A549 (cell line): ENCODE measurements around the gene C20orf96. TPM values are rescaled to one million over a fixed set of nuclear protein-coding genes. Genes with fewer than 3 reads are reported as not detected.

Experiments
- ATAC-seq, 2 experiments: fragments of 200-7000 bp in 1 of 2; fragments of >200 bp in 1 of 2; cut with Nextera tagmentation in 1 of 2; cut with Tn5 transposase in 1 of 2; 3 replicates each; pipeline versions ENCODE4 v1.8.0 to v1.9.1; 2018 to 2020; ENCODE audit warnings: mild to moderate bottlenecking in 1 of 2, moderate library complexity in 1 of 2
- CTCF ChIA-PET: fragments of 300-600 bp; sonication (Branson Sonifier 250); formaldehyde crosslinking; extraction: SDS; loops from one replicate; lab custom pipeline; 2021; ENCODE audit warnings: antibody characterized with exemption, inconsistent platforms; lab: Yijun Ruan, JAX
- POLR2A ChIA-PET: fragments of 350-600 bp; formaldehyde crosslinking; extraction: SDS; loops from one replicate; lab custom pipeline; 2021; ENCODE audit warnings: antibody characterized with exemption, inconsistent platforms; lab: Yijun Ruan, JAX
- DNase-seq, 2 experiments: peaks; one replicate each; pipeline versions ENCODE4 v3.0.0 to v3.0.0-alpha.2; 2011 to 2016; ENCODE audit warnings: low read depth in 1 of 2, low spot score in 1 of 2
- FAIRE-seq: peaks from 2 replicates; lab custom pipeline; 2011; peaks lifted over from hg19 to GRCh38; lab: Jason Lieb, UNC
- H3K27ac ChIP-seq, 2 experiments: fragments of >200 bp; sonication (Bioruptor Twin); formaldehyde crosslinking; 3 replicates each; pipeline ENCODE4 v1.5.1; 2016 to 2017
- H3K4me1 ChIP-seq: fragments of >200 bp; sonication (Bioruptor Twin); formaldehyde crosslinking; 3 replicates; pipeline ENCODE4 v1.6.1; 2016
- H3K4me2 ChIP-seq: fragments of >200 bp; sonication (Bioruptor Twin); formaldehyde crosslinking; 3 replicates; pipeline ENCODE4 v1.6.1; 2016
- H3K4me3 ChIP-seq: fragments of >200 bp; sonication (Bioruptor Twin); formaldehyde crosslinking; 3 replicates; pipeline ENCODE4 v1.5.1; 2016
- H3K9me3 ChIP-seq: fragments of >200 bp; sonication (Bioruptor Twin); formaldehyde crosslinking; 3 replicates; pipeline ENCODE4 v1.6.1; 2016
- BHLHE40 ChIP-seq: IDR thresholded peaks from 2 replicates; pipeline ENCODE4 v1.6.1; 2012; ENCODE audit warnings: low read depth, low read length, inconsistent platforms
- CBX8 ChIP-seq: fragments of 200-600 bp; sonication (generic); IDR thresholded peaks from 2 replicates; pipeline ENCODE4 v1.6.1; 2016
- CHD2 ChIP-seq: fragments of 150-350 bp; IDR thresholded peaks from 2 replicates; pipeline ENCODE4 v1.6.1; 2014; ENCODE audit warnings: low read length; ENCODE audit not compliant: partially characterized antibody
- EHMT2 ChIP-seq: fragments of 200-600 bp; sonication (generic); IDR thresholded peaks from 2 replicates; pipeline ENCODE4 v1.6.1; 2016; ENCODE audit warnings: antibody characterized with exemption, low read depth, mild to moderate bottlenecking, moderate library complexity
- EP300 ChIP-seq, 2 experiments: fragments of >200 bp; sonication (Bioruptor Twin); formaldehyde crosslinking; IDR thresholded peaks; 2 replicates in 1 of 2; 3 replicates in 1 of 2; pipeline ENCODE4 v1.6.1; 2016 to 2017
- GATA3 ChIP-seq: IDR thresholded peaks from 2 replicates; pipeline ENCODE4 v1.6.1; 2012; ENCODE audit warnings: borderline replicate concordance
- JUN ChIP-seq, 2 experiments: fragments of >200 bp; sonication (Bioruptor Twin); formaldehyde crosslinking; IDR thresholded peaks; 2 replicates in 1 of 2; 3 replicates in 1 of 2; pipeline ENCODE4 v1.6.1; 2016 to 2017
- MAZ ChIP-seq: fragments of 150-350 bp; IDR thresholded peaks from 2 replicates; pipeline ENCODE4 v1.6.1; 2014; ENCODE audit warnings: antibody characterized with exemption, low read depth, low read length, borderline replicate concordance
- MYC ChIP-seq: IDR thresholded peaks from 2 replicates; pipeline ENCODE4 v1.6.1; 2012; ENCODE audit warnings: mild to moderate bottlenecking, inconsistent platforms, low read length, improper control_type of control experiment, borderline replicate concordance
- POLR2A ChIP-seq: IDR thresholded peaks from 2 replicates; pipeline ENCODE4 v1.6.1; 2012; ENCODE audit warnings: mild to moderate bottlenecking, low read length
- RARB ChIP-seq: fragments of 250-450 bp; sonication (Bioruptor Pico); IDR thresholded peaks from 2 replicates; pipeline ENCODE4 v1.8.0; 2021; ENCODE audit warnings: mild to moderate bottlenecking, moderate library complexity
- RFX5 ChIP-seq: fragments of 450-650 bp; IDR thresholded peaks from 2 replicates; pipeline ENCODE4 v1.7.1; 2014; ENCODE audit warnings: antibody characterized with exemption, mild to moderate bottlenecking, moderate library complexity
- RNF2 ChIP-seq: fragments of 200-600 bp; sonication (generic); IDR thresholded peaks from 2 replicates; pipeline ENCODE4 v1.6.1; 2016; ENCODE audit warnings: low read depth, mild to moderate bottlenecking, antibody characterized with exemption, moderate library complexity, borderline replicate concordance
- TFCP2L1 ChIP-seq: fragments of 250-450 bp; sonication (Bioruptor Pico); IDR thresholded peaks from 2 replicates; pipeline ENCODE4 v1.5.0; 2021; ENCODE audit warnings: mild to moderate bottlenecking
- WGBS: methylation state at CpG from one replicate; pipeline ENCODE4 v1.1.6; 2017; ENCODE audit errors: missing lambda C conversion rate; 5-methylcytosine and 5-hydroxymethylcytosine counted together
- polyA plus RNA-seq, 4 experiments: library from polyadenylated mRNA; depleted of rRNA in 3 of 4; stranded (reverse); fragments of >200 nt; fragmentation: RNase III in 1 of 4; extraction: RNeasy Plus Mini Kit Qiagen cat#74134 plus additional on column Dnase treatment in 1 of 4; gene quantifications; 2 replicates in 3 of 4; 3 replicates in 1 of 4; pipeline ENCODE4 v1.2.3, GENCODE V29; 2011 to 2017
- TF ChIP-seq, protein P1 (sequence below): IDR thresholded peaks from 2 replicates; pipeline ENCODE4 v1.6.1; 2012
- TF ChIP-seq, protein P2 (sequence below): fragments of 250-450 bp; sonication (Bioruptor Pico); IDR thresholded peaks from 2 replicates; pipeline ENCODE4 v1.5.0; 2020; ENCODE audit warnings: low read depth, mild to moderate bottlenecking, moderate library complexity
- TF ChIP-seq, protein P3 (sequence below): IDR thresholded peaks from 2 replicates; pipeline ENCODE4 v1.6.1; 2012
- TF ChIP-seq, protein P4 (sequence below): fragments of 450-650 bp; IDR thresholded peaks from 2 replicates; pipeline ENCODE4 v1.6.1; 2014; ENCODE audit warnings: antibody characterized with exemption

Gene C20orf96
- polyA plus RNA-seq, 2 of the 4 experiments (the other 2 are of a cell fraction) = 20.9 to 23.9 TPM

DNA sequence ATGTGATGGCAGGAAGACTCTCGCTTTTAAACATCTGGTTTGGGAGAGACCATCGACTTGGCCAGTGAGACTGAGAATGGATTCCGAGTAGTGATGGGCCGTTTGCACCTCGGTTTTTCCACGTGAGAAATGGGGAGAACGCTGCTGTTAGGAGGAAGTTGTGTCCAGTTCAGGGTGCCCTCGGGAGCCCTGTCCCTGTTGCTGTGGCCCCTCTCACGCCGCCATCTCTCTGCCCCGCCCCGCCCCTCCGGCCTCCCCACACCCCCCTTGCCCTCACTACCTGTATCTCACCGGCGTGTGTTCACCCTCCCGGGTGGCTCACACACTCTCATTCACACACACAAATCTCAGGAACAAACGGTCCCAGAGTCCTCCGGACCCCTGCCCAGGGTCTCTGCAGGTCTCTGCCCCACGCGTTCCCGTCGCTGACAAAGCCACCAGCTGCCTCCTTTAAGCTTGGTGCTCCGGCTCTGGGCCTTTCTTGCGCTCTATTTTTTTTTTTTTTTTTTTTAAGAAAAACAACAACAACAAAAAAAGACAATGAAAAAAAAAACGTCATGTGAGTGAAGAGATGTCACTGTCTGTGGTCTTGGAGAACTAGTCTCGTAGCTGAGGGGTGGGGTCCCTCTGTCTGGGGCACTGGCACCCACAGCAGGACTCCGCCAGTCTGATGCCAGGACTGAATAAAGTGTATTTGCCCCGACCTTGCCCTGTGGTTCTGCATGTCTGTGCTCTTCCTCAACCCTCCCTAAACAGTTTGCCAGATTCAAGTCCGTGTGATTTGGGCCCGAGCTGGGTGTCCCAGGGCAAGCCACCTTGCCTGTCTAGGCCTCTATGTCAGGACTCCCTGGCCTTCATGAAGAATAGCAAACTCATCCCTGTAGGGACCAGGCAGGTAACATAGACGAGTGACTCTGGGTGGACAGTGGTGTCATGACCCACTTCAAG lies 37.8 kb upstream of the C20orf96 start:
- TF ChIP-seq POLR2A (0 out of 2 replicates have a peak, but pooled peaks have one; percentile 22), RNF2 (no peak)
- peaks cover 38% of the 10 kb centered on the region for H3K4me1 ChIP-seq

DNA sequence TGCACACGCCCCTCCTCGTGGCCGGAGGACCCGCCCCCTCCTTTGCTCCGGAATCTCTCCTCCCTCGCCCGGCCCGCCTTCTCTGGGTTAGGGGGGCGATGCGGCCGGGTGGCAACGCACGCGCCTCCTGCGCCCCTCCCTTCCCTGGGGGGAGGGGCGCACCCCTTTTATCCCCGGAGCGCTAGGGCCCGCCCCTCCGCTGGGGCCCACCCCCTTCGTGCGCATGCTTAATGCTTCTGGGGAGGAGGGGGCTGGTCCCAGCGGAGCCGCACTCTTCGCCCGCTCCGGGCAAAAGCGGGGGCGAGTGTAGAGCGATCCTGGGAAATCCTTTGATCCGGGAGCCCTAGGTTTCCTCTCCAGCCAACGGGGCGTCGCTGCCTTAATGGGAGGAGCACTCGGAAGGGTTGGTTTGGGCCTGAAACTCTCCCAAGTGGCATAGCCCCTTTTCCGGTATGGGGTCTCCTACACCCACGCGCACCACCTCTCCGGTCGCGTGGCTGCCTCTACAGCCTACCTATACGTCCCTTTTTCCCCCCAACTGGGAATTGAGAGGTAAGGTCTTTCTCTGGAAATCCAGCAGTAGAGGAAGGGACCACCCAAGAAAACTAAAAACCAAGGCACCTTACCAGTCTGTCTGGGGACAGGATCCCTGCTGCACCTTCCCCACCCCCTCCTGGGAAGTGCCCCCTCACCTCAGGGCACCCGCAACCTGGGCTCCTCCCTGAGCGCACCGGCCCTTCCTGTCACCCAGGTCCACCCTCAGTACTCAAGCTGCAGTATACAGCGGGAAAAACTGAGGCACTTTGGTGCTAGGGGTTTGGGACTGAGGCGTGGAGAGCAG lies 36.9 kb upstream of the C20orf96 start:
- CTCF ChIA-PET = interaction anchor here (1.1 to 6.9 kb wide), 3 partner anchors 19 to 151 kb away, joined by 5 to 111 read pairs (median 77); partner anchors contain the start of genes NRSN2 and ZCCHC3
- Histone ChIP-seq H3K4me3 (peak overlapping the region; percentile 95), H3K9me3 (no peaks in the 10 kb centered on the region), H3K4me2 (peak overlapping the region; percentile 74), H3K27ac (peak overlapping the region; percentile 95 to 99)
- TF ChIP-seq JUN (IDR thresholded peaks at IDR 0.05) (peak; percentile 46 to 75; a peak in 1 of 5 replicates), MAZ (peak; percentile 83; the same call in 1 of the 2 replicates), RFX5 (peak; percentile 77), EP300 (IDR thresholded peaks at IDR 0.05) (peak in 1 of 2 experiments; percentile 10; a peak in 1 of 5 replicates), MYC (peak; percentile 88; the same call in 1 of the 2 replicates), POLR2A (peak; percentile 43), GATA3 (no peak), RARB (CRISPR knock-in tag) (0 out of 2 replicates have a peak, but pooled peaks have one; percentile 25), EHMT2 (no peak), BHLHE40 (0 out of 2 replicates have a peak, but pooled peaks have one; percentile 17)
- TF ChIP-seq, protein P1, sequence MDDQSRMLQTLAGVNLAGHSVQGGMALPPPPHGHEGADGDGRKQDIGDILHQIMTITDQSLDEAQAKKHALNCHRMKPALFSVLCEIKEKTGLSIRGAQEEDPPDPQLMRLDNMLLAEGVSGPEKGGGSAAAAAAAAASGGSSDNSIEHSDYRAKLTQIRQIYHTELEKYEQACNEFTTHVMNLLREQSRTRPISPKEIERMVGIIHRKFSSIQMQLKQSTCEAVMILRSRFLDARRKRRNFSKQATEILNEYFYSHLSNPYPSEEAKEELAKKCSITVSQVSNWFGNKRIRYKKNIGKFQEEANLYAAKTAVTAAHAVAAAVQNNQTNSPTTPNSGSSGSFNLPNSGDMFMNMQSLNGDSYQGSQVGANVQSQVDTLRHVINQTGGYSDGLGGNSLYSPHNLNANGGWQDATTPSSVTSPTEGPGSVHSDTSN = peak; percentile 40; the same call in 1 of the 2 replicates
- TF ChIP-seq, protein P2, sequence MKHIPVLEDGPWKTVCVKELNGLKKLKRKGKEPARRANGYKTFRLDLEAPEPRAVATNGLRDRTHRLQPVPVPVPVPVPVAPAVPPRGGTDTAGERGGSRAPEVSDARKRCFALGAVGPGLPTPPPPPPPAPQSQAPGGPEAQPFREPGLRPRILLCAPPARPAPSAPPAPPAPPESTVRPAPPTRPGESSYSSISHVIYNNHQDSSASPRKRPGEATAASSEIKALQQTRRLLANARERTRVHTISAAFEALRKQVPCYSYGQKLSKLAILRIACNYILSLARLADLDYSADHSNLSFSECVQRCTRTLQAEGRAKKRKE (CRISPR knock-in tag) = no peak
- TF ChIP-seq, protein P3, sequence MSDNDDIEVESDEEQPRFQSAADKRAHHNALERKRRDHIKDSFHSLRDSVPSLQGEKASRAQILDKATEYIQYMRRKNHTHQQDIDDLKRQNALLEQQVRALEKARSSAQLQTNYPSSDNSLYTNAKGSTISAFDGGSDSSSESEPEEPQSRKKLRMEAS = peak; percentile 94
- TF ChIP-seq, all 56 proteins: peak for 10
- H3K4me1 ChIP-seq = peaks cover 44% of the 10 kb centered on the region
- ATAC-seq (peak; percentile 11 to 49; a peak in 5 of 6 replicates), FAIRE-seq (no peak), DNase-seq (peak; percentile 89 to 95)
- WGBS = 13% methylated on average over 28 of the region's 47 CpGs
- POLR2A ChIA-PET = interaction anchor here (0.6 to 3.7 kb wide), 3 partner anchors 20 to 1508 kb away, joined by 3 to 30 read pairs (median 15); partner anchors contain the start of gene NRSN2

More for the DNA sequence above, 37.8 kb upstream of the C20orf96 start:
- POLR2A ChIA-PET = interaction anchor here (0.6 to 3.3 kb wide), 2 partner anchors 19 to 1507 kb away, joined by 3 to 15 read pairs; partner anchors contain the start of gene NRSN2
- DNase-seq (no peak), FAIRE-seq (no peak), ATAC-seq (no peak)
- Histone ChIP-seq H3K4me2 (peak overlapping the region; percentile 74), H3K27ac (peak overlapping the region; percentile 95 to 99; a peak in 5 of 6 replicates), H3K4me3 (peak overlapping the region; percentile 95), H3K9me3 (no peaks in the 10 kb centered on the region)
- CTCF ChIA-PET = interaction anchor here (1.3 to 6.9 kb wide), 7 partner anchors 7 to 104 kb away, joined by 3 to 111 read pairs (median 28); partner anchors contain the start of genes NRSN2 and ZCCHC3
- 72% methylated on average over 30 of the region's 31 CpGs for WGBS

DNA sequence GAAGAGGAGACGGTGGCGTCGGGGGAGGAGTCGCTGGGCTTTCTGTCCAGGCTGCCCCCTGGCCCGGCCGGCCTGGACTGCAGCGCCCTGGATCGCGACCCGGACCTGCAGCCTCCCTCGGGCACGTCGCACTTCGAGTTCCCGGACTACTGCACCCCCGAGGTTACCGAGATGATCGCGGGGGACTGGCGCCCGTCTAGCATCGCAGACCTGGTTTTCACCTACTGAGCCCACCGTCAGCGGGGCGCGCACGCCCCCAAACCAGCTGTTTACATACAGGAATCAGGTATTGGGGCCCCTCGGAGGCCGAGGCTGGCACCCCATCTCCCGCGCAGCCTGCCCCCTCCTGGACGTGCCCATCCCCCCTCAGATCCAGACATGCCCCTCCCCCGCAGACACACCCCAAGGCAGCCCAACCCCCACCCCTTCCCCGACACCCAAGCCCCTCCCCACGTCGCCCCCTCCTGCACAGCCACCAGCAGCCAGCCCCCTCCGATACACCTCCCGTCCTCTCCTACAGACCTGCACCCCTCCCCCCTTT lies 36.2 kb upstream of the C20orf96 start:
- DNase-seq (peak; percentile 73 to 84), FAIRE-seq (no peak), ATAC-seq (peak; percentile 6 to 39; a peak in 4 of 6 replicates)
- H3K9me3 ChIP-seq = no peaks in the 10 kb centered on the region
- WGBS = 4% methylated on average over 25 of the region's 38 CpGs
- ChIA-PET CTCF (interaction anchor here (0.8 to 2.5 kb wide), 3 partner anchors 56 to 152 kb away, joined by 3 to 6 read pairs (median 5); no protein-coding TSS in a partner anchor), POLR2A (interaction anchor here (3.7 to 3.8 kb wide), 2 partner anchors 20 to 28 kb away, joined by 30 to 69 read pairs; partner anchors contain the start of genes NRSN2 and ZCCHC3)
- peak overlapping the region; percentile 95 for H3K4me3 ChIP-seq
- H3K4me1 ChIP-seq = peaks cover 44% of the 10 kb centered on the region
- H3K4me2 ChIP-seq = peak overlapping the region; percentile 74
- peak overlapping the region; percentile 95 to 99 for H3K27ac ChIP-seq
- TF ChIP-seq, protein P4, sequence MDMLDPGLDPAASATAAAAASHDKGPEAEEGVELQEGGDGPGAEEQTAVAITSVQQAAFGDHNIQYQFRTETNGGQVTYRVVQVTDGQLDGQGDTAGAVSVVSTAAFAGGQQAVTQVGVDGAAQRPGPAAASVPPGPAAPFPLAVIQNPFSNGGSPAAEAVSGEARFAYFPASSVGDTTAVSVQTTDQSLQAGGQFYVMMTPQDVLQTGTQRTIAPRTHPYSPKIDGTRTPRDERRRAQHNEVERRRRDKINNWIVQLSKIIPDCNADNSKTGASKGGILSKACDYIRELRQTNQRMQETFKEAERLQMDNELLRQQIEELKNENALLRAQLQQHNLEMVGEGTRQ = no peak
- 0 out of 2 replicates have a peak, but pooled peaks have one; percentile 31 for TF ChIP-seq TFCP2L1 (CRISPR knock-in tag)
- peak in 1 of 2 experiments; percentile 67; a peak in 3 of 5 replicates for TF ChIP-seq JUN (IDR thresholded peaks at IDR 0.05)
- TF ChIP-seq EP300 (IDR thresholded peaks at IDR 0.05) = peak in 1 of 2 experiments; percentile 42; a peak in 1 of 5 replicates
- no peak for TF ChIP-seq CBX8
- TF ChIP-seq CHD2 = peak; percentile 47
